Right kidney (tissue), 1 donor: ENCODE measurements around the gene STRN3.
A peak's percentile ranks its signal among the peaks of the same experiment; 100 is the strongest.
"Not testable (repeated sequence)": the region's sequence is repeated elsewhere in the genome, so short reads cannot be mapped to it uniquely, and the experiment has no call there.

Experiments used
- DNase-seq: peaks from one replicate; pipeline ENCODE4 v3.0.0-alpha.2; 2016

The STRN3 gene

GRCh38 chr14:31036552-31036951, 10.4 kb upstream of the STRN3 start:
- no peak for DNase-seq

DNA sequence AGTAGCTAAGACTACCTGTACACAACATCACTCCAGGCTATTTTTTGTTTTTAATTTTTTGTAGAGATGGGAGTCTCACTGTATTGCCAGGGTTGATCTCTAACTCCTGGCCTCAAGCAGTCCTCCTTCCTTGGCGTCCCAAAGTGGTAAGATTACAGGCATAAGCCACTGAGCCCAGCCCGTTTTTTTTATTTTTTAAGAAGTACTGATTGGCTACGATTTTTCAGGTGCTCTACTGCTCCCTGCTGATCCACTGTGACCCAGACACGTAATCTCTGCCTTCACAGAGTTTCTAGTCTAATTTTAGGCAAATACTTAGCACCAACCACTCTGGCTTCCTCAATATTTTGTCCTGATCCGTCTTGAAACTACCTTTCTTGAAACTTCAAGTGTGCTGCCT, 4.3 kb upstream of the STRN3 start:
- no peak for DNase-seq

- DNase-seq: no peak
Observed at GRCh38 chr14:31029016-31029970, 3.1 kb upstream of the STRN3 start.

GRCh38 chr14:31027847-31028246, 1.7 kb upstream of the STRN3 start:
- no peak for DNase-seq

DNA sequence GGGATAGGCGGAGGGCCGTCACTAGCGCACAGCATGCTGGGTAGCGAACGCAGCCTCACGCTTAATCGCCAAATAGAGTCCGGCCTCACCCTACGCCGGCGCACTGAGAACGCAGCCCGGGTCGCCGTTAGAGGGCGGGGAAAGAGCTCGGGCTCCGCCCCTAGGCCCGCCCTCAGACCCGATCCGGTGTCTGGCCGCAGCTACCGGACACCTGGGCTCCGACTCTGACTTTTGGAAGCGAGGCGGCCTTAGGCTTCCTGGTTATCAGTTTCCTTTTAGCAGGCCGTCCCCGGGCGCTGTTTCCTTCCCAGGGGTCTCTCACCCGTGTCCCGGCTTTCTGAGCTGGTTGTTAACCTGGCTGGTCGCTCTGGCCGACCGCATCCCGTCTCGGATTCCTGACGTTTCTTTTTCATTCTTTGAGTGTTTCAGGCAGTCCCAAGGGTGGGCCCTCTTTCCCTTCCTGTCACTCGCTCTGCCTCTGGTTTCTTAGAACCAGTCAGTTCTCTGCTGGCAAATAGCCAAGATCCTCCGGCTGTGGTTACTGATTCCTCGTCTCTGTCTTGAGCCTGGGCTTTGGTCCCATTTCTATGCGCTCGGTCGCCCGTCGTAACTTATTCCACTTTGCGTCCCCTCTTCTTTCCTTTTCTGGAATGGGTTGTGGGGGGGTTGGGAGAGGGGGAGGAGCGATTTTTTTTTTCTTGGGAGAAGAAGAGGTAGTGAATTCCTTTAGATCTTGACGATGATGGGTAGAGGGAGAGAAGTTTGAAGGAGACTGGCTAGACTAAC, 464 bp upstream of the STRN3 start:
- DNase-seq: peak; percentile 95

DNA sequence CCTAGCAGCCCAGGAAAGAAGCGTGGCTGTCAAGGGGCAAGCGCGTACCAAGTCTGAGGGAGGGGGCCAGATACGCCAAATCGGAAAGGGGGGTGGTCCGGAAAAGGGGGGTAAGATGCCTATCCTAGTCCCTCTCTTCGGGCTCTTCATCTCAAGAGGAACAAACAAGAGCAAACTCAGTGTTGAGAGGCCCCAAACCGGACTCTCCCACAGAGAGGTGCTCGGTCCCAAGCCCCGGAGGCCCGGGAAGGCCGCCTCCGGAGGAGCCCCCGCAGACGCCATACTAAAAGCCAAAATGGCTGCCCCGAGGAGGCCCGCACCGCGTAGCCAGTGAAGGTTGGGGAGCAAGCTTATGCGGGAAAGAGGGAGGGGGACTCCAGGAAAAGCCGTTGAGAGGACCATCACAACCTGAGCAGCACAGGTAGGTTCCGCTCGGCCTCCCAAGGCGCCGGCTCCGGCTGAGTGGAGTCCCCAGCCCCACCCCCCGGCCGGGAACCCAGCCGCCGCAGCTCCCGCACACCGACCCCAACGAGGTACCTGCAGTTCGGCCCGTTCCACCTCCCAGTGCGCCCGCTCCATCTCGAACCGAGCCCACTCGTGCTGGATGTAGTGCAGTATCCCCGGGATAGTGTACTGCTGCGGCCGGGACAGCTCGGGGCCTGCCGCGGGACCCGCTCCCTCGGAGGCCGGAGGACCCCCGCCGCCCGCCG, 657 bp downstream of the STRN3 start, which contains the start of gene AP4S1:
Gene AP4S1 (plus strand): TSS at position 283 of the 710 bp plus-strand sequence. CDS start 40,548 bp downstream, outside the sequence.
- peak; percentile 89 for DNase-seq

DNA sequence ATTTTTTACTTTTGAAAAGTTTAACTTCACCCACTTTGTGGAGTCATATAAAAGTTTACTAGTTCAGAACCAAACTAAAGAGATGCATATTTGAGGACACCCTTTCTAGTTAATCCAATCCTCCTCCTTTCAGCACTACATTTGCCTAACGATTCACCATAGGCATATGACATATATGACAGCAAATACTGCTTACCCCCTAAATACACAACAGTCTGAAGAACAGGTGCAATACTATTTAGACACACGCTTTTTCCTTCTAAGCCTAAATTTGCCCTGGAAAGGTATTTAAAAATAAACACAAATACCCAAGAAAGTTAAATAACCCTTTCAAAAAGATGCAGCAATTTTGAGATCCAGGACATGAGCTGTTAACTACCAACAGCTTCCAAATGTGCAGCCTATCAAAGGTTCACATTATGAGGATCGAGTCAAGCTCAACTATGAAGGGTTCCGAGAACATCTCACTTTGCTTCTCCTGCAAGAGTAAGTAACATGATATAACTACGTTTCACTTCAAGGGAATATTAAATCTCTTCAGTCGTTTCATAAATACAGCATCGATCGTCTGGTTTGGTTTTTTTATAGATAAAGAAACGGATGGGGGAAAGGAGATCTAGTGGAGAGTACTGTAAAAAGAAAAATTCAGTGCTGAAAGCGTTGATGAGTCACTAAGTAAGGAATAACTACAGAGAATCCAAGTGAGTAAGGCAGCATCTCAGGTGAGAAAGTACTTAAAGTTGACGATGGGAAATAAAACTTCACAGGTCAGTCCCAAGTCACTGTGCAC, 1.4 kb downstream of the STRN3 start:
- DNase-seq: no peak

DNA sequence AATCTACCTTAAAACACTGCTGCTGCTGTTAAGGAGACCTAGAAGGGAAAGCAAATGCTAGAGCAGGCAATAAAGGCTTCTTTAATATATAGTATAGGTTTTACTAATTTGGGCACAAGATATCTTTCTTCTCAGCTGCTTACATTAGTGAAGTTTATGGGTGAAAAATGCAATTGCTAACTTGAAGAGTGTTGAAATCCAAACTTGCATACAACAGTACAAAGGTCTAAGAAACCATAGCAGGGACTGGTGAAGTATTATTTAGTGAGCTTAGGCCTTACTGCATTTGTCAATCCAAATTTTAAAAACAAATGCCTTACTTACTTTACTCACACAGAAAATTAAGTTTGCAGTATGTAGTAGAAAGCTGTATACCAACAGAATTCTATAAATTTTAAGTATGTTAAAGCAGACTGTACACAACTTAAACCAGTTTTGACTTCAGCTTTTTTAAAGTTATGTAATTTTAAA, 2.1 kb downstream of the STRN3 start:
- no peak for DNase-seq

- no peak for DNase-seq
Observed at GRCh38 chr14:31022386-31022785, 3.8 kb downstream of the STRN3 start.

GRCh38 chr14:31021576-31021949, 4.6 kb downstream of the STRN3 start:
- no peak for DNase-seq

GRCh38 chr14:31020834-31021575, 5.2 kb downstream of the STRN3 start:
- DNase-seq: no peak

- no peak for DNase-seq
Observed at GRCh38 chr14:31018057-31018645, 8.0 kb downstream of the STRN3 start.

DNA sequence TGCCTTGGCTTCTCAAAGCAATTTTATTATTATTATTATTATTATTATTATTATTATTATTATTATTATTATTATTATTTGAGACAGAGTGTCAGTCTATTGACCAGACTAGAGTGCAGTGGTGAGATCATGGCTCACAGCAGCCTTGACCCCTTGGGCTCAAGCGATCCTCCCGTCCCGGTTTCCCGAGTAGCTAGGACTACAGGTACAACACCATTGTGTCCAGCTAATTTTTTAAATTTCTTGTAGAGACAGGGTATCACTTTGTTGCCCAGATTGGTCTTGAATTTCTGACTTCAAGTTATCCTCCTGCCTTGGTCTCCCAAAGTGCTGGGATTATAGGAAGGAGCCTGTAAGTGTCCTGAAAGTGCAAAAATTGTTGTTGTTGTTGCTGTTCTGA, 12.3 kb downstream of the STRN3 start:
- no peak for DNase-seq

DNA sequence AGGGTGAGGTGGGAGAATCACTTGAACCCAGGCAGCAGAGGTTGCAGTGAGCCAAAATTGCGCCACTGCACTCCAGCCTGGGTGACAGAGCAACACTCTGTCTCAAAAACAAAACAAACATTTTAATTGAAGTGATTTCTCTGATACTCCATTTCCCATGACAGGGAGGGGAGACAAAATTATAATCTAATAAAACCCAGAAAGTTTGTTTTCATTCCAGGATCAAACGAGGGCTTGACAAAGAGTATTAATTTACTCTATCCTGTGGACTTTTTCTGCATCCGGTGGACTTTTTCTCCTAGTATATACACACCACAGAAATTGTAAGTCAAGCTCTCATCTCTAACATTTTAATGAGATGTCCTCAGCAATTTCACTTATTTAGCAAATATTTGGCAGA, 15.2 kb downstream of the STRN3 start:
- DNase-seq: no peak

DNA sequence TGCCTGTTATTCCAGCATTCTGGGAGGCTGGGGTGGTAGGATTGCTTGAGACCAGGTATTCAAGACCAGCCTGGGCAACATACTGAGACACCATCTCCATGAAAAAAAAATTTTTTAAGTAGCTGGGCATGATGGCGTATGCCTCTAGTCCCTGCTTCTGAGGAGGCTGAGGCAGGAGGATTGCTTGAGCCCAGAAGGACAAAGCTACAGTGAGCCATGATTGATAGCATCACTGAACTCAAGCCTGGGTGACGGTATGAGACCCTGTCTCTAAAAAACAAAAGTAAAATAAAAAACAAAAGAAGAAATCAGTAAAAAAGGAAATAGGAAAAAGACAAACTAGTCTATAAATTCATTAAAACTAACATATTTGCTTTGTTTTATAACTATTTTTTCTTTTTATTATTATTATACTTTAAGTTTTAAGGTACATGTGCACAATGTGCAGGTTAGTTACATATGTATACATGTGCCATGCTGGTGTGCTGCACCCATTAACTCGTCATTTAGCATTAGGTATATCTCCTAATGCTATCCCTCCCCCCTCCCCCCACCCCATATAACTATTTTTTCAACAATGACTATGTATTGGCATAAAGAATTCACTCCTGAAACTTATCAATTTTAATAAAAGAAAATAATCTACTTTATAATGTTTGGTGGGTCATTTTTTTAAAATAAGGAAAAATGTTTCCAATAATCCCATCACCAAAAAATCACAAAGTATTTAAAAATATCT, 16.2 kb downstream of the STRN3 start:
- DNase-seq: no peak

DNA sequence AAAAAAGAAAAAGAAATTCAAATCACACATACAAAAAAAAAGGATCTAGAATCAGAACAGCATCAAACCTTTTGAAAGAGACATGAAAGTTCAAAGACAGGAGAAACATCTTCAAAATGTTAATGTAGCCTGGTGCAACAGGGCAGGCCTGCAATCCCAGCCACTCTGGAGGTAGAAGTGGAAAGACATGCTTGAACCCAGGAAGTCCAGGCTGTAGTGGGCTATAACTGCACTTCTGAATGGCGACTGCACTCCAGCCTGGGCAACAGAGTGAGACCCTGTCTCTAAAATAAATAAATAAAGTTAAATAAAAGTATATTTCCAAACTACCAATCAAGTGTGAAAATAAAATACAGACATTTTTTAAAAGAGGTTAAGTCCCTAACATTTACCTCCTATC, 19.5 kb downstream of the STRN3 start:
- DNase-seq: no peak

DNA sequence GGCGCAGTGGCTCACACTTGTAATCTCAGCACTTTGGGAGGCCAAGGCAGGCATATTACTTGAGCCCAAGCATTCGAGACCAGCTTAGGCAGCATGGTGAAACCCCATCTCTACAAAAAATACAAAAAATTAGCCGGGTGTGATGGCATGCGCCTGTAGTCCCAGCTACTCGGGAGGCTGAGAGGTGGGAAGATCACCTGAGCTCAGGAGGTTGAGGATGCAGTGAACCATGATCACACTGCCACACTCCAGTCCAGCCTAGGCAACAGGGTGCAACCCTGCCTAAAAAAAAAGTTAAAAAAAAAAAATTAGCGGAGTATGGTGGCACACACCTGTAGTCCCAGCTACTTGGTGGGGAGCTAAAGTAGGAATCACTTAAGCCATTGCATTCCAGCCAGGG, 22.2 kb downstream of the STRN3 start:
- not testable (repeated sequence) for DNase-seq

DNA sequence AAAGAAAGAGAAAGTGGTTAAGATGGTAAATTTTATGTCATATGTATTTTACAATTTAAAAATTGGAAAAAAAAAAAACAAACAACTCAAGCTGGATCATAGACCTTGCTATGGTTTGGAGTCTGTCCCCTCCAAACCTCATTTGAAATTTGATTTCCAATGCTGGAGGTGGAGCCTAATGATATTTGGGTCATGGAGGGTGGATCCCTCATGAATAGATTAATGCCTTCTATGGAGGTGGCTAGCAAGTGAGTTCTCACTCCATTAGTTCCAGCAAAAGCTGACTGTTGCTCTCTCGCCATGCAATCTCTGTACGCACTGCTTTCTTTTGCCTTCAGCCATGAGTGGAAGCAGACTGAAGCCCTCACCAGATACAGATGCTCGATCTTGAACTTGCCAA, 22.9 kb downstream of the STRN3 start:
- no peak for DNase-seq

DNA sequence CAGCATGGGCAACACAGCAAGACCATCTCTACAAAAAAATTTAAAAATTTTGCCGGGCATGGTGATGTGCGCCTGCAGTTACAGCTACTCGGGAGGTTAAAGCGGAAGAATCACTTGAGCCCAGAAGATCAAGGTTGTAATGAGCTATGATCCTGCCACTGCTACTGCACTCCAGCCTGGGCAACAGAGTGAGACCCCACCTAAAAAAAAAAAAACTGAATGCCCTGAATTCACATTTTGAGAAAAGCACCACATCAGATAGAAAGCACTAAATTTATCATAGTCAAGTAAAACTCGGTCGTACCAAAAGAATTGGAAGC, 24.9 kb downstream of the STRN3 start:
- DNase-seq: no peak
